GM10847 (cell line): Measurements from ENCODE around the gene ADH1B.

Experiments
- POLR2A ChIP-seq: IDR thresholded peaks from 2 replicates; pipeline ENCODE4 v1.6.1; 2011; ENCODE audit not compliant: insufficient read length; ENCODE audit errors: extremely low read depth

ADH1B gene

DNA sequence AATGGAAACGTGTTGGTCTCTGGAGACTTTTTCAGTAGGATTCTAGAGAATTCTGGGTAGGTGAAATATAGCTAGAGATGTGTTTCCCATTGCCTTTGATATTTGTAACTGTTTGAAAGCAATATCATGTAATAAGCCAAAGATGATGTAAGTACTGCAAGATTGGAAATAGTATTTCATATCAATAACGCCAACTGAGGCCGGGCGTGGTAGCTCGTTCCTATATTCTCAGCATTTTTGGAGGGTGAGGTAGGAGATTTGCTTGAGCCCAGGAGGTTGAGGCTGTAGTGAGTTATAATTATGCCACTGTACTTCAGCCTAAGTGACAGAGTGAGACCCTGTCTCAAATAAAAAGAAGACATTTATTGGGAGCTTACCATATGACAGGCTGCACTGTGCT, 39.9 kb downstream of the ADH1B start:
- no peak for TF ChIP-seq POLR2A

- no peak for TF ChIP-seq POLR2A
These were observed 44.8 kb downstream of the ADH1B start for GRCh38 chr4:99276417-99276816.

DNA sequence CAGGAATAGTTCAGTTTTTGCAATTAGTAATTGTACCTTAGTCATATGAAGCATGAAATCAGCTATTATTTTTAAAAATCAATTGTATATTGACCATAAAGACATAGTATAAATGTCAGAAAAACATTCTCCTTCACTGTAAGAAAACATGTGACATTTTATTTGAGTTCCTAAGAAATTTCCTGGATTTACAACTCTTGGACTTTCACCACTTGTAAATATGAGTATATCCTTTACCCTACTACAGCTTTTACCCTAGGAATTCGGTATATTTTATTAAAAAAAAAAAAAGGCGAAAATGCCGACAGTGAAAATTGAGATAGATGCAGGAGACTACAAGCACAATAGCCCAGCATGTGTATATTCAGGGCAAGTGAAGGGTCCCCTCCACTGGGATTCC, 45.3 kb downstream of the ADH1B start:
- no peak for TF ChIP-seq POLR2A

DNA sequence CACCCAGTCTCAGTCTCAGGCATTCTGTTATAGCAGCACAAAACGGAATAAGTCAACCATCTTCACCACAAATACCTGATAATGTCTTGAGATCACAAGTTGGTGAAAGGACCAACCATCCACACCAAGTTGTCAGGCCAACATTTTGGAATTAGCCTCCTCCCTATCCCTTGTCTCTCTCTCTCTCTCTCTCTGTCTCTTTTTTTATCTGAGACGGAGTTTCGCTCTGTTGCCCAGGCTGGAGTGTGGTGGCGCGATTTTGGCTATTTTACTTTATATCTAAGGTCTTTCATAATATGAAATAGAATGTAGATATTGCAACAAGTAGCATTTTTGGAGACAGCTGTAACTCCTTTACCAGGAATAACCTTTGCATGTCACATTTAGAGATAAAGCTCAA, 46.2 kb downstream of the ADH1B start:
- no peak for TF ChIP-seq POLR2A

GRCh38 chr4:99273704-99274103, 47.5 kb downstream of the ADH1B start:
- TF ChIP-seq POLR2A = no peak

DNA sequence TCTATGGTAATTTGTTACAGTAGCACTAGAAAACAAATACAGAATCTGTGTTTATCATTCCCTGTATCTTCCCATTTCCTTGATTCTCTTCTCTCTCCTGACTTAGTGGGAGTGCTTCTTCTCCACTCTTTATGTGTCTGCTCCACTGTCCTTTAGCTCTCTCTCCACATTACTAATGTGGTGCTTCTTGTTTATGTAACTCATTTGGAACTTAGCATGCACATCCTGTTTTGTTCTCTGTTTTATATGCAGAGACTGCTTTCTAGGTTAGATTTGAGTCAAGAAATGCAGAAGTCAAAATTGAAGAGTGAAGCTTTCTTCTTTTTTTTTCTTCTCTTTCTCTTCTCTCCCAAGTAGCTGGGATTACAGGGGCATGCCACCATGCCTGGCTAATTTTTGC, 56.3 kb downstream of the ADH1B start:
- TF ChIP-seq POLR2A = no peak
